RWPE2 (cell line): Measurements from ENCODE around the gene MEF2B.

Experiments used
- ATAC-seq: fragments of 200-7000 bp; cut with Tn5 transposase; 3 replicates; pipeline ENCODE4 v1.9.1; 2021; ENCODE audit warnings: low read depth
- DNase-seq: peaks from one replicate; pipeline ENCODE4 v3.0.0-alpha.2; 2020; ENCODE audit warnings: low spot score
- H3K27ac ChIP-seq: fragments of 450-650 bp; 2 replicates; pipeline ENCODE4 v1.5.1; 2017; ENCODE audit warnings: mild to moderate bottlenecking; ENCODE audit not compliant: poor library complexity, severe bottlenecking
- H3K27me3 ChIP-seq: fragments of 250-450 bp; sonication (Bioruptor Pico); 2 replicates; pipeline ENCODE4 v1.5.1; 2021; ENCODE audit warnings: mild to moderate bottlenecking, moderate library complexity; ENCODE audit not compliant: insufficient read depth, poor library complexity, severe bottlenecking
- H3K36me3 ChIP-seq: fragments of 250-450 bp; sonication (Bioruptor Pico); 2 replicates; pipeline ENCODE4 v1.5.1; 2020; ENCODE audit warnings: low read depth, mild to moderate bottlenecking, moderate library complexity
- H3K4me1 ChIP-seq: fragments of 250-450 bp; sonication (Bioruptor Pico); 2 replicates; pipeline ENCODE4 v1.5.1; 2021; ENCODE audit warnings: mild to moderate bottlenecking, moderate library complexity; ENCODE audit not compliant: insufficient read depth, poor library complexity, severe bottlenecking
- H3K4me3 ChIP-seq: fragments of 250-450 bp; sonication (Bioruptor Pico); 2 replicates; pipeline ENCODE4 v1.5.1; 2021; ENCODE audit warnings: mild to moderate bottlenecking, moderate library complexity; ENCODE audit not compliant: severe bottlenecking
- H3K9me3 ChIP-seq: fragments of 250-450 bp; sonication (Bioruptor Pico); 2 replicates; pipeline ENCODE4 v1.5.1; 2021; ENCODE audit warnings: mild to moderate bottlenecking, moderate library complexity; ENCODE audit not compliant: severe bottlenecking
- TF ChIP-seq, protein P1 (sequence below): fragments of 450-650 bp; IDR thresholded peaks from one replicate; pipeline ENCODE4 v1.5.1; 2017; ENCODE audit warnings: mild to moderate bottlenecking, moderate library complexity; ENCODE audit not compliant: poor library complexity, severe bottlenecking

Gene MEF2B

GRCh38 chr19:19214159-19214490 lies 44.1 kb upstream of the MEF2B start:
- Histone ChIP-seq H3K27ac (no peak overlapping the region), H3K9me3 (no peaks in the 10 kb centered on the region), H3K4me1 (no peaks in the 10 kb centered on the region), H3K36me3 (no peaks in the 10 kb centered on the region), H3K27me3 (peaks cover 25% of the 10 kb centered on the region), H3K4me3 (no peak overlapping the region)
- DNase-seq (no peak), ATAC-seq (no peak)
- TF ChIP-seq, protein P1, sequence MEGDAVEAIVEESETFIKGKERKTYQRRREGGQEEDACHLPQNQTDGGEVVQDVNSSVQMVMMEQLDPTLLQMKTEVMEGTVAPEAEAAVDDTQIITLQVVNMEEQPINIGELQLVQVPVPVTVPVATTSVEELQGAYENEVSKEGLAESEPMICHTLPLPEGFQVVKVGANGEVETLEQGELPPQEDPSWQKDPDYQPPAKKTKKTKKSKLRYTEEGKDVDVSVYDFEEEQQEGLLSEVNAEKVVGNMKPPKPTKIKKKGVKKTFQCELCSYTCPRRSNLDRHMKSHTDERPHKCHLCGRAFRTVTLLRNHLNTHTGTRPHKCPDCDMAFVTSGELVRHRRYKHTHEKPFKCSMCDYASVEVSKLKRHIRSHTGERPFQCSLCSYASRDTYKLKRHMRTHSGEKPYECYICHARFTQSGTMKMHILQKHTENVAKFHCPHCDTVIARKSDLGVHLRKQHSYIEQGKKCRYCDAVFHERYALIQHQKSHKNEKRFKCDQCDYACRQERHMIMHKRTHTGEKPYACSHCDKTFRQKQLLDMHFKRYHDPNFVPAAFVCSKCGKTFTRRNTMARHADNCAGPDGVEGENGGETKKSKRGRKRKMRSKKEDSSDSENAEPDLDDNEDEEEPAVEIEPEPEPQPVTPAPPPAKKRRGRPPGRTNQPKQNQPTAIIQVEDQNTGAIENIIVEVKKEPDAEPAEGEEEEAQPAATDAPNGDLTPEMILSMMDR: no peak

DNA sequence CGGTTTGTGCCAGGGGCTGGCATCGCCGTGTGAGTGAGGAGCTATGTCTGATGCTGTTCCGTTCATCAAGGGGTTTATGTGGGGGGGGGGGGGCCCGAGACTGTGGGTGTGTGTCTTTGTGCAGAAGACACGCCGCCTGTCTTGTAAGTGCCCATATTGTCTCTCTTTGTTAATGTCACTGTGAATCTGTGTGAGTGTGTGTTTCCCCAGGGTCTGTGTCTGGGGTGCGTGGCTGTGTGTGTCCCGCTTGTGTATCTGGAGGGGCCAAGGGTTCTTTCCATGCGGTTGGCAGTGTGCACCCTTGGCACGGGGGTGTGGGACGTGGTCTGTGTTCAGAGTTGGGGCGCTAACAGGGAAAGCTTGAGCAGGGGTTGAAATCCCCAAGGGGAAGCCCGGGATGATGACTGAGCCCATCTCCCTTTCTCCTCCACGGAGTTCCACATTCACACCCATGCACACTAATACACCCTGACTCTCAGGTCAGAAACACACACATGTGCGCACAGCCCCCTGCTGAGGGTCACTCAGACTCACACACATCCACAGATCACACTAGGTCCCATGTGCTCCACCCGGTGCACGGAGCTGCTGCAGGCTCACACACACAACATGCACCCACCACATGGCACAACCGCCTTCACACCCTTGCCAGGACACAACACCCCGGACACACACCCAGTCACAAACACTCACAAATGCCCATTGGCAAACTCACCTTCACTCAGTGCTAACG lies 43.5 kb upstream of the MEF2B start:
- Histone ChIP-seq H3K27me3 (peaks cover 25% of the 10 kb centered on the region), H3K27ac (no peak overlapping the region), H3K36me3 (no peaks in the 10 kb centered on the region), H3K9me3 (no peaks in the 10 kb centered on the region), H3K4me1 (no peaks in the 10 kb centered on the region), H3K4me3 (no peak overlapping the region)
- no peak for DNase-seq
- no peak for ATAC-seq
- TF ChIP-seq, protein P1: no peak

GRCh38 chr19:19212916-19213315 lies 42.9 kb upstream of the MEF2B start:
- Histone ChIP-seq H3K9me3 (no peaks in the 10 kb centered on the region), H3K27me3 (peaks cover 25% of the 10 kb centered on the region), H3K4me1 (no peaks in the 10 kb centered on the region), H3K36me3 (no peaks in the 10 kb centered on the region), H3K4me3 (no peak overlapping the region), H3K27ac (no peak overlapping the region)
- no peak for ATAC-seq
- DNase-seq: no peak
- TF ChIP-seq, protein P1: no peak

GRCh38 chr19:19211499-19212420 lies 41.7 kb upstream of the MEF2B start, which contains the start of gene NCAN:
NCAN (plus strand) TSS chr19:19211958; CDS start chr19:19216954, 4,996 bp downstream.
- no peak within 1 kb of the TSS for H3K4me3 ChIP-seq
- TF ChIP-seq, protein P1: no peak
- no peak for ATAC-seq
- H3K36me3 ChIP-seq: no peaks in the 10 kb centered on the region
- no peak within 1 kb of the TSS for H3K27ac ChIP-seq
- H3K27me3 ChIP-seq: peaks cover 25% of the 10 kb centered on the region
- no peak for DNase-seq
- H3K9me3 ChIP-seq: no peaks in the 10 kb centered on the region
- H3K4me1 ChIP-seq: no peaks in the 10 kb centered on the region
